ENCODE data around the gene CARNS1. TPM values are rescaled to one million over a fixed set of nuclear protein-coding genes. Genes with fewer than 3 reads are reported as not detected.

Gene CARNS1
- total and polyA plus RNA-seq, 2 of the 8 experiments (the other 6 are each of a cell fraction or from before 2014, with no cell fraction given) = 0.82 to 1.1 TPM

DNA sequence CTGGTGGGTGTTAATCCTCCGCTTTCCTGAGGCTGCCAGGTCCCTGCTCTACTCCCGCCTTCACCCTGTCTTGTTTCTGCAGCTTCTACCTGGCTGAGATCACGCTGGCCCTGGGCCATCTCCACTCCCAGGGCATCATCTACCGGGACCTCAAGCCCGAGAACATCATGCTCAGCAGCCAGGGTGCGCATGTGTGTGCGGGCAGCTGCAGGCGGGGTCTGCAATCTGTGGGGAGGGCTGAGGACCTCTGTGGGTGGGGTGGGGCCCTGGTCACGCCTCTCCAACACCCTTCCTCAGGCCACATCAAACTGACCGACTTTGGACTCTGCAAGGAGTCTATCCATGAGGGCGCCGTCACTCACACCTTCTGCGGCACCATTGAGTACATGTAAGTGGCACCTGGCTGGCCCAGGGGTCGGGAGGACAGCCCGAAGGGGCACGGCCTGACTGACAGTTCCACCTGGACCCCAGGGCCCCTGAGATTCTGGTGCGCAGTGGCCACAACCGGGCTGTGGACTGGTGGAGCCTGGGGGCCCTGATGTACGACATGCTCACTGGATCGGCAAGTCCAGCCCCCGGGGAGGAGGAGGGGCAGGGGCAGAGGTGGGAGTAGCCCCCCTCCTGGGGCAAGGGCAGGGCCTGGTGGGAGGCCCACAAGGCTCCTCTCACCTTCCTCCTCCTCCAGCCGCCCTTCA, 17.3 kb downstream of the CARNS1 start (continued):
- TF ChIP-seq, protein P1, sequence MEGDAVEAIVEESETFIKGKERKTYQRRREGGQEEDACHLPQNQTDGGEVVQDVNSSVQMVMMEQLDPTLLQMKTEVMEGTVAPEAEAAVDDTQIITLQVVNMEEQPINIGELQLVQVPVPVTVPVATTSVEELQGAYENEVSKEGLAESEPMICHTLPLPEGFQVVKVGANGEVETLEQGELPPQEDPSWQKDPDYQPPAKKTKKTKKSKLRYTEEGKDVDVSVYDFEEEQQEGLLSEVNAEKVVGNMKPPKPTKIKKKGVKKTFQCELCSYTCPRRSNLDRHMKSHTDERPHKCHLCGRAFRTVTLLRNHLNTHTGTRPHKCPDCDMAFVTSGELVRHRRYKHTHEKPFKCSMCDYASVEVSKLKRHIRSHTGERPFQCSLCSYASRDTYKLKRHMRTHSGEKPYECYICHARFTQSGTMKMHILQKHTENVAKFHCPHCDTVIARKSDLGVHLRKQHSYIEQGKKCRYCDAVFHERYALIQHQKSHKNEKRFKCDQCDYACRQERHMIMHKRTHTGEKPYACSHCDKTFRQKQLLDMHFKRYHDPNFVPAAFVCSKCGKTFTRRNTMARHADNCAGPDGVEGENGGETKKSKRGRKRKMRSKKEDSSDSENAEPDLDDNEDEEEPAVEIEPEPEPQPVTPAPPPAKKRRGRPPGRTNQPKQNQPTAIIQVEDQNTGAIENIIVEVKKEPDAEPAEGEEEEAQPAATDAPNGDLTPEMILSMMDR (IDR thresholded peaks at IDR 0.05; ENCODE audit: control extremely low read depth in 1 of 3, insufficient read depth in 1 of 3, low read depth in 1 of 3, low read length in 3 of 3) = no peak
- TF ChIP-seq CBX5 (IDR thresholded peaks at IDR 0.05; ENCODE audit: low read depth, low read length) = no peak
